ENCODE results near the gene KAT2B.

GRCh38 chr3:20042331-20042730, 2.1 kb downstream of the KAT2B start:
- no peak for TF ChIP-seq CTCF (IDR thresholded peaks at IDR 0.05 in 8 of 11, conservative IDR thresholded peaks at IDR 0.05 in 3 of 11)
- no peak for TF ChIP-seq POLR2A (IDR thresholded peaks at IDR 0.05)
